ENCODE data around the gene PRTFDC1. TPM values are rescaled to one million over a fixed set of nuclear protein-coding genes. Genes with fewer than 3 reads are reported as not detected.

The PRTFDC1 gene
- total and polyA plus RNA-seq, 2 donors from 2014 or later: 3.8 to 6.1 TPM

DNA sequence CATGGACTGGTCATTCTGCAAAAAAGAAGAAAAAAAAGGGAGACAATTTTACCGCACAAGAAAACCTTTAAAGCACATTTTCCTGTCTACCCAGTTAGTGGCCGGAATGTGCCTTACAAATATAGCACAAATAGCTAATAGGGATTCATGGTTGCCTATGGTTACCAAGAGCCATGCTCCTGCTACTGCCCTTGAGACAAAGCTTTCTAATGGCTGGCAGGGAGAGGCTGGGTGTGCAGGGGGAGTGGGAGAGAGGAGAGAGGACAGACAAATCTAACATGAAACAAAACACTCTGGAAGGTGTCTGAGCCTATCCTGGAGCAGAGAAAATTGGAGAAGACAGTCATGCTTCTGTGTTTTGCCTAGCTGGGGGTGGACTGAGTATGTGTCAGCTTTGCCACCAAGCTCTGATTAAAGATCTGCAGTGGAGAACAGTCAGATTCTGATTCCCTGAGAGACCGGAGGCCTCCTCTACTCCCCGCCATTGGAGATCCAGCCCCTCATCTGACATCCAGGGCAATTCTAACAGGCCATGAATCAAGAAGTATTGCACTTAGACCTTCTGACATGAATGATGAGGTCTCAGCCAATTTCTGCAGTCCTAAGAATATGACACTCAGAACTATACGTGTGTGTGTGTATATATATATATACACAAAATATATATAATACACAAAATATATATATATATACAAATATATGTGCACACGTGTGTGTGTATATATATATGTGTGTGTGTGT is 80.2 kb downstream of the PRTFDC1 start:
- Histone ChIP-seq H3K9me3 (ENCODE audit: control insufficient read depth in 2 of 3, insufficient read depth in 1 of 3, low read length in 3 of 3) (no peaks in the 10 kb centered on the region), H3K4me3 (ENCODE audit: low read length in 3 of 3) (no peak overlapping the region), H3K9ac (ENCODE audit: low read length in 3 of 3) (no peak overlapping the region), H3K27me3 (ENCODE audit: control insufficient read depth, insufficient read depth, low read length) (no peaks in the 10 kb centered on the region), H3K4me1 (ENCODE audit: control insufficient read depth in 2 of 3, insufficient read depth in 2 of 3, low read depth in 1 of 3, low read length in 3 of 3) (no peaks in the 10 kb centered on the region), H3K27ac (ENCODE audit: low read depth in 2 of 2, low read length in 2 of 2) (no peak overlapping the region), H3K36me3 (ENCODE audit: control insufficient read depth in 2 of 3, insufficient read depth in 3 of 3, low read length in 3 of 3) (no peaks in the 10 kb centered on the region)
- DNase-seq (peak in 4 of 5 donors; percentile 26 to 58 (median 48)), FAIRE-seq (no peak)
- TF ChIP-seq CTCF (IDR thresholded peaks at IDR 0.05; ENCODE audit: borderline replicate concordance, extremely low read depth, insufficient read depth): no peak
- intact Hi-C loops (cut with DNase I): no loop called here

DNA sequence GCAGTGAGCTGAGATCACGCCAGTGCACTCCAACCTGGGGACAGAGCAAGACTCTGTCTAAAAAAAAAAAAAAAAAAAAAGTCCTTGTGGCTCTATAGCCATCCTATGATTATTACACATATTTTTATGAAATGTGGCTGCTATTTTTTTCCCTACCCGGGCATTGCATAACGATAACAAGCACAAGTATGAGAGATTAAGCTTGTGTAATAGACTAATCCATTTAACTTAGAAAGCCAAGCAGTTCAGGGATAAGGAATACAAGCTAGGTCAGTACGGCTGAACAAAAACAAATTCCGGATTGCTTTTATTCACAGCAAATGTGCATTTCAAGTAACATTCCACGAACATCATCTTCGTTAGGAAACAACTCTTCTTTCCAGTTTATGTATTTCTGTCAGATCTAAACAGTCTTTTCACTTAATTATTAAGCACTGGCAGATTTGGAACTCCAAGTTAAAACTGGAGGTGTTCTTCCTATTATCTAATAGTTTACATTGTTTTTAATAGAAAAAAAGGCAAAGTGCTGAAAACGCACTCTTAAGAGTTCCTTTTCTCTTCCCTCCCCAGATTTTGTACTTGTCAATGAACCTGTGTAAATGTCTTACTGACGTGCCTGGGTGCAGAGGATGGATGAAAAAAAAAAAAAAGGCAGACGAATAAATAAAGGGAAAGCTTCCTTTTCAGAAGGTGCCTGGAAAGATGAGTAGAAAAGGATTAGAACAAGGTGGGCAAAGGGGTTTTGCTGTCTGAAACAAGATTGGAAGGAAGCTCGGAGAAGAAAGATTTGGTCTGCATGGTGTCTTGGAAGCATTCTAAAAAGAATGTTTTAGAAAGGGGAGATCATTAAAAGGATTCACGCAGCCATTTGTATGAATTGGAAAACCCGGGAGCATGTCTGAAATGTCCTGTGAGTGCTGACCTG is 81.1 kb downstream of the PRTFDC1 start:
- Histone ChIP-seq H3K4me1 (ENCODE audit: control insufficient read depth in 2 of 3, insufficient read depth in 2 of 3, low read depth in 1 of 3, low read length in 3 of 3) (no peaks in the 10 kb centered on the region), H3K27ac (ENCODE audit: low read depth in 2 of 2, low read length in 2 of 2) (no peak overlapping the region), H3K9ac (ENCODE audit: low read length in 3 of 3) (no peak overlapping the region), H3K27me3 (ENCODE audit: control insufficient read depth, insufficient read depth, low read length) (no peaks in the 10 kb centered on the region), H3K36me3 (ENCODE audit: control insufficient read depth in 2 of 3, insufficient read depth in 3 of 3, low read length in 3 of 3) (no peaks in the 10 kb centered on the region), H3K4me3 (ENCODE audit: low read length in 3 of 3) (no peak overlapping the region), H3K9me3 (ENCODE audit: control insufficient read depth in 2 of 3, insufficient read depth in 1 of 3, low read length in 3 of 3) (no peaks in the 10 kb centered on the region)
- intact Hi-C loops (cut with DNase I): no loop called here
- DNase-seq (no peak), FAIRE-seq (no peak)
- TF ChIP-seq CTCF (IDR thresholded peaks at IDR 0.05; ENCODE audit: borderline replicate concordance, extremely low read depth, insufficient read depth): no peak

GRCh38 chr10:24869354-24870015 is 82.9 kb downstream of the PRTFDC1 start:
- H3K27me3 ChIP-seq (ENCODE audit: control insufficient read depth, insufficient read depth, low read length): no peaks in the 10 kb centered on the region
- H3K9me3 ChIP-seq (ENCODE audit: control insufficient read depth in 2 of 3, insufficient read depth in 1 of 3, low read length in 3 of 3): no peaks in the 10 kb centered on the region
- FAIRE-seq: no peak
- no peaks in the 10 kb centered on the region for H3K4me1 ChIP-seq (ENCODE audit: control insufficient read depth in 2 of 3, insufficient read depth in 2 of 3, low read depth in 1 of 3, low read length in 3 of 3)
- TF ChIP-seq CTCF (IDR thresholded peaks at IDR 0.05; ENCODE audit: borderline replicate concordance, extremely low read depth, insufficient read depth): no peak
- H3K9ac ChIP-seq (ENCODE audit: low read length in 3 of 3): no peak overlapping the region
- intact Hi-C loops (cut with DNase I): no loop called here
- no peaks in the 10 kb centered on the region for H3K36me3 ChIP-seq (ENCODE audit: control insufficient read depth in 2 of 3, insufficient read depth in 3 of 3, low read length in 3 of 3)
- no peak overlapping the region for H3K27ac ChIP-seq (ENCODE audit: low read depth in 2 of 2, low read length in 2 of 2)
- no peak for DNase-seq
- H3K4me3 ChIP-seq (ENCODE audit: low read length in 3 of 3): no peak overlapping the region
